ENCODE results near the gene PSG11.
"Not testable (repeated sequence)": the region's sequence is repeated elsewhere in the genome, so short reads cannot be mapped to it uniquely, and the experiment has no call there.

PSG11 gene

GRCh38 chr19:43026369-43026768 lies at the start of gene PSG11:
PSG11 (minus strand) TSS chr19:43026469; CDS start chr19:43026372, 97 bp downstream.
- DNase-seq, result not testable (repeated sequence)

GRCh38 chr19:43062418-43062817 lies 36.1 kb upstream of the PSG11 start:
- DNase-seq, result not testable (repeated sequence)

- DNase-seq, result not testable (repeated sequence)
Observed at GRCh38 chr19:43061326-43061725, 35.1 kb upstream of the PSG11 start.

GRCh38 chr19:43060254-43060653 lies 34.0 kb upstream of the PSG11 start:
- DNase-seq, result not testable (repeated sequence)

GRCh38 chr19:43059482-43059881 lies 33.2 kb upstream of the PSG11 start:
- not testable (repeated sequence) for DNase-seq

GRCh38 chr19:43058440-43058839 lies 32.2 kb upstream of the PSG11 start:
- DNase-seq, result not testable (repeated sequence)

GRCh38 chr19:43047966-43048365 lies 21.7 kb upstream of the PSG11 start:
- DNase-seq, result not testable (repeated sequence)

GRCh38 chr19:43046578-43046977 lies 20.3 kb upstream of the PSG11 start:
- DNase-seq, result not testable (repeated sequence)

- not testable (repeated sequence) for DNase-seq
Observed at GRCh38 chr19:43043492-43044180, 17.4 kb upstream of the PSG11 start.

GRCh38 chr19:43031645-43032044 lies 5.4 kb upstream of the PSG11 start:
- DNase-seq, result not testable (repeated sequence)

- DNase-seq, result no peak
Observed at GRCh38 chr19:43028866-43029265, 2.6 kb upstream of the PSG11 start.

- not testable (repeated sequence) for DNase-seq
Observed at GRCh38 chr19:43027985-43028384, 1.7 kb upstream of the PSG11 start.

- DNase-seq, result not testable (repeated sequence)
Observed at GRCh38 chr19:43027061-43027460, 792 bp upstream of the PSG11 start.

- not testable (repeated sequence) for DNase-seq
Observed at GRCh38 chr19:43022098-43022497, 4.2 kb downstream of the PSG11 start.

GRCh38 chr19:43021629-43022028 lies 4.6 kb downstream of the PSG11 start:
- DNase-seq, result not testable (repeated sequence)

GRCh38 chr19:43019588-43019987 lies 6.7 kb downstream of the PSG11 start:
- DNase-seq, result not testable (repeated sequence)

- DNase-seq, result not testable (repeated sequence)
Observed at GRCh38 chr19:43005841-43006240, 20.4 kb downstream of the PSG11 start.

GRCh38 chr19:43004846-43005245 lies 21.4 kb downstream of the PSG11 start:
- DNase-seq, result not testable (repeated sequence)

GRCh38 chr19:43003634-43004033 lies 22.6 kb downstream of the PSG11 start:
- DNase-seq, result not testable (repeated sequence)

GRCh38 chr19:43002948-43003347 lies 23.3 kb downstream of the PSG11 start:
- DNase-seq, result not testable (repeated sequence)

GRCh38 chr19:42996161-42996560 lies 30.1 kb downstream of the PSG11 start:
- DNase-seq, result not testable (repeated sequence)

- DNase-seq, result not testable (repeated sequence)
Observed at GRCh38 chr19:42992029-42992604, 34.2 kb downstream of the PSG11 start.

- no peak for DNase-seq
Observed at GRCh38 chr19:42989851-42990250, 36.4 kb downstream of the PSG11 start.

GRCh38 chr19:42989186-42989585 lies 37.1 kb downstream of the PSG11 start:
- DNase-seq, result not testable (repeated sequence)

All from GDM1 (cell line).